ENCODE data around the gene QSOX1. TPM values are rescaled to one million over a fixed set of nuclear protein-coding genes. Genes with fewer than 3 reads are reported as not detected.

The QSOX1 gene
- total RNA-seq, 1 experiment from 2014 or later: 4.7 TPM

DNA sequence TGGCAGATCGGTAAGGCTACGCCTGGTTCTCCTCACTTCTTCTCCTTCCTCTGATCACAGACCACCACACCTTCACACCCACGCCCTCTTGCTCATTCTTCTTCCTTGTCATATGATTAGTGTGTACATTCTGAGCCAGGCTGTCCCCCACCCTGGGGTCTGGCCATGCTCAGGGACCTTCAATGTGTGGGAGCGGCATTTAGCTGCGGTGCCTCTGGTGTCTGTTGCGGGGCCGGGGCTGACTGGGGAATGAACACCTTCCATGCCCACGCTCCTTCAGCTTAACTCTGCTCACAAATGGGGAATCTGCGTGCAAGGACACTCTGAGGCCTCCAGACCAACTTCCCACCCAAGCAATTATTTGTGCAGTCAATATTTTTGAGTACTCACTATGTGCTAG, 29.4 kb downstream of the QSOX1 start:
- Histone ChIP-seq H3K27me3 (ENCODE audit: low read length) (no peaks in the 10 kb centered on the region), H4K20me1 (ENCODE audit: insufficient read depth, low read depth, low read length) (no peaks in the 10 kb centered on the region), H3K27ac (ENCODE audit: low read length) (no peak overlapping the region), H2AFZ (ENCODE audit: low read length) (no peak overlapping the region), H3K36me3 (ENCODE audit: insufficient read depth, low read length) (no peaks in the 10 kb centered on the region), H3K4me2 (ENCODE audit: low read depth, low read length, poor library complexity, severe bottlenecking) (no peak overlapping the region), H3K9me2 (replicated peaks; ENCODE audit: insufficient read depth, low read length) (no peaks in the 10 kb centered on the region), H3K4me3 (ENCODE audit: low read length) (no peak overlapping the region), H3K9me3 (ENCODE audit: low read length) (no peaks in the 10 kb centered on the region), H3K9ac (ENCODE audit: low read length) (no peak overlapping the region), H3K79me2 (ENCODE audit: low read length) (no peaks in the 10 kb centered on the region), H3K4me1 (ENCODE audit: low read length) (no peaks in the 10 kb centered on the region)
- DNase-seq: no peak

DNA sequence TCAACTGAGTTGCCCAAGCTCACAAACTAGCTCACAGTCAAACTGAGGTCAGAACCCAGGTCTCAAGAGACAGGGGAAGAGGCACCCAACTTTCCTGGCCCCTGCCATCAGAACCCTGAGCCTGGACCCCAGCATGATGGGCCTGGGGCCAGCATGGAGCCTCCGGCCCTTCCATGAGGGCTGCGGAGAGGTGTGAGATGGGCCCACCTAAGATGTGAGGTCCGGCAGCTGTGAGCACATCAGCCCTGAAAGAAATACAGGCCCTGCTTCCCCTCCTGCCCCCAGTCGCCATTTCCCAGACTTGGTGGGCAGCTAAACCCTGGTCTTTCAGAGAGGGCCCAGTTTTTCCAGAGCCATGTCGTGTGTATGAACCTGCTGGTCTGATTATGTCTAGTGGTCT, 30.6 kb downstream of the QSOX1 start:
- no peaks in the 10 kb centered on the region for H3K36me3 ChIP-seq (ENCODE audit: insufficient read depth, low read length)
- H3K9me2 ChIP-seq (replicated peaks; ENCODE audit: insufficient read depth, low read length): no peaks in the 10 kb centered on the region
- H3K79me2 ChIP-seq (ENCODE audit: low read length): no peaks in the 10 kb centered on the region
- H3K27ac ChIP-seq (ENCODE audit: low read length): no peak overlapping the region
- H3K4me3 ChIP-seq (ENCODE audit: low read length): no peak overlapping the region
- no peak overlapping the region for H2AFZ ChIP-seq (ENCODE audit: low read length)
- H3K27me3 ChIP-seq (ENCODE audit: low read length): no peaks in the 10 kb centered on the region
- H3K4me2 ChIP-seq (ENCODE audit: low read depth, low read length, poor library complexity, severe bottlenecking): no peak overlapping the region
- H3K9ac ChIP-seq (ENCODE audit: low read length): no peak overlapping the region
- no peak for DNase-seq
- H3K4me1 ChIP-seq (ENCODE audit: low read length): no peaks in the 10 kb centered on the region
- no peaks in the 10 kb centered on the region for H3K9me3 ChIP-seq (ENCODE audit: low read length)
- H4K20me1 ChIP-seq (ENCODE audit: insufficient read depth, low read depth, low read length): no peaks in the 10 kb centered on the region

- no peak overlapping the region for H2AFZ ChIP-seq (ENCODE audit: low read length)
- H3K9me3 ChIP-seq (ENCODE audit: low read length): no peaks in the 10 kb centered on the region
- no peak for DNase-seq
- H3K4me2 ChIP-seq (ENCODE audit: low read depth, low read length, poor library complexity, severe bottlenecking): no peak overlapping the region
- no peaks in the 10 kb centered on the region for H3K4me1 ChIP-seq (ENCODE audit: low read length)
- no peak overlapping the region for H3K27ac ChIP-seq (ENCODE audit: low read length)
- H3K9ac ChIP-seq (ENCODE audit: low read length): no peak overlapping the region
- H3K9me2 ChIP-seq (replicated peaks; ENCODE audit: insufficient read depth, low read length): no peaks in the 10 kb centered on the region
- H3K79me2 ChIP-seq (ENCODE audit: low read length): no peaks in the 10 kb centered on the region
- no peaks in the 10 kb centered on the region for H3K27me3 ChIP-seq (ENCODE audit: low read length)
- H3K36me3 ChIP-seq (ENCODE audit: insufficient read depth, low read length): no peaks in the 10 kb centered on the region
- H3K4me3 ChIP-seq (ENCODE audit: low read length): no peak overlapping the region
- no peaks in the 10 kb centered on the region for H4K20me1 ChIP-seq (ENCODE audit: insufficient read depth, low read depth, low read length)
Measured at GRCh38 chr1:180185971-180186645, 31.4 kb downstream of the QSOX1 start.

GRCh38 chr1:180186831-180187230, 32.2 kb downstream of the QSOX1 start:
- H3K36me3 ChIP-seq (ENCODE audit: insufficient read depth, low read length): no peaks in the 10 kb centered on the region
- no peak overlapping the region for H3K9ac ChIP-seq (ENCODE audit: low read length)
- no peaks in the 10 kb centered on the region for H3K9me2 ChIP-seq (replicated peaks; ENCODE audit: insufficient read depth, low read length)
- DNase-seq: no peak
- H3K9me3 ChIP-seq (ENCODE audit: low read length): no peaks in the 10 kb centered on the region
- no peaks in the 10 kb centered on the region for H3K4me1 ChIP-seq (ENCODE audit: low read length)
- no peaks in the 10 kb centered on the region for H3K27me3 ChIP-seq (ENCODE audit: low read length)
- no peaks in the 10 kb centered on the region for H3K79me2 ChIP-seq (ENCODE audit: low read length)
- H3K4me2 ChIP-seq (ENCODE audit: low read depth, low read length, poor library complexity, severe bottlenecking): no peak overlapping the region
- no peak overlapping the region for H3K4me3 ChIP-seq (ENCODE audit: low read length)
- H3K27ac ChIP-seq (ENCODE audit: low read length): no peak overlapping the region
- no peak overlapping the region for H2AFZ ChIP-seq (ENCODE audit: low read length)
- no peaks in the 10 kb centered on the region for H4K20me1 ChIP-seq (ENCODE audit: insufficient read depth, low read depth, low read length)

DNA sequence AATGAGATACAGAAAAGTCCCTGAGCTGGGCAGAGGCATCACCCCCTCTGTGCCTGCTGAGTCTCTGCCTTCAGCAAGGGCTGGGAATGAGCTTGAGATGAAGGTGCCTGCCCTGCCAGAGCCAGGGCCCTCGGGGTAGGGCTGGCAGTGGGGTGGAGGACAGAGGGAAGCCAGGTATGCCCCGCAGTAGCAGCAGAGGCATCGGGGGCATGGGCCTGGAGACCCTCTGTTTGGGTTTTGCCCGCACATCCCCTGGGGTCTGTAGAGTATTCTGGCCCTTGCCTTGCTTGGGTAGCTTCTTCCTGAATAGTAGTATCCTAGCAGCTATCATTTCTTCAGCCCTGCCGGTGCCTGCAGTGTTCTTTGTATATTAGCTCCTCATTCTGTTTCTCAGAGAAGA, 33.0 kb downstream of the QSOX1 start:
- H3K27ac ChIP-seq (ENCODE audit: low read length): no peak overlapping the region
- no peaks in the 10 kb centered on the region for H3K27me3 ChIP-seq (ENCODE audit: low read length)
- H3K9me2 ChIP-seq (replicated peaks; ENCODE audit: insufficient read depth, low read length): no peaks in the 10 kb centered on the region
- no peak for DNase-seq
- H3K4me2 ChIP-seq (ENCODE audit: low read depth, low read length, poor library complexity, severe bottlenecking): no peak overlapping the region
- H3K79me2 ChIP-seq (ENCODE audit: low read length): no peaks in the 10 kb centered on the region
- no peaks in the 10 kb centered on the region for H3K4me1 ChIP-seq (ENCODE audit: low read length)
- no peaks in the 10 kb centered on the region for H4K20me1 ChIP-seq (ENCODE audit: insufficient read depth, low read depth, low read length)
- H3K9ac ChIP-seq (ENCODE audit: low read length): no peak overlapping the region
- H3K36me3 ChIP-seq (ENCODE audit: insufficient read depth, low read length): no peaks in the 10 kb centered on the region
- no peak overlapping the region for H2AFZ ChIP-seq (ENCODE audit: low read length)
- H3K4me3 ChIP-seq (ENCODE audit: low read length): no peak overlapping the region
- no peaks in the 10 kb centered on the region for H3K9me3 ChIP-seq (ENCODE audit: low read length)

- H4K20me1 ChIP-seq (ENCODE audit: insufficient read depth, low read depth, low read length): no peaks in the 10 kb centered on the region
- no peaks in the 10 kb centered on the region for H3K79me2 ChIP-seq (ENCODE audit: low read length)
- H3K4me1 ChIP-seq (ENCODE audit: low read length): no peaks in the 10 kb centered on the region
- H3K9ac ChIP-seq (ENCODE audit: low read length): no peak overlapping the region
- H3K9me2 ChIP-seq (replicated peaks; ENCODE audit: insufficient read depth, low read length): no peaks in the 10 kb centered on the region
- no peak overlapping the region for H3K4me2 ChIP-seq (ENCODE audit: low read depth, low read length, poor library complexity, severe bottlenecking)
- no peaks in the 10 kb centered on the region for H3K27me3 ChIP-seq (ENCODE audit: low read length)
- peak; percentile 73 for DNase-seq
- H3K4me3 ChIP-seq (ENCODE audit: low read length): no peak overlapping the region
- no peak overlapping the region for H2AFZ ChIP-seq (ENCODE audit: low read length)
- H3K9me3 ChIP-seq (ENCODE audit: low read length): no peaks in the 10 kb centered on the region
- H3K27ac ChIP-seq (ENCODE audit: low read length): no peak overlapping the region
- no peaks in the 10 kb centered on the region for H3K36me3 ChIP-seq (ENCODE audit: insufficient read depth, low read length)
Measured at GRCh38 chr1:180188091-180188506, 33.4 kb downstream of the QSOX1 start.

DNA sequence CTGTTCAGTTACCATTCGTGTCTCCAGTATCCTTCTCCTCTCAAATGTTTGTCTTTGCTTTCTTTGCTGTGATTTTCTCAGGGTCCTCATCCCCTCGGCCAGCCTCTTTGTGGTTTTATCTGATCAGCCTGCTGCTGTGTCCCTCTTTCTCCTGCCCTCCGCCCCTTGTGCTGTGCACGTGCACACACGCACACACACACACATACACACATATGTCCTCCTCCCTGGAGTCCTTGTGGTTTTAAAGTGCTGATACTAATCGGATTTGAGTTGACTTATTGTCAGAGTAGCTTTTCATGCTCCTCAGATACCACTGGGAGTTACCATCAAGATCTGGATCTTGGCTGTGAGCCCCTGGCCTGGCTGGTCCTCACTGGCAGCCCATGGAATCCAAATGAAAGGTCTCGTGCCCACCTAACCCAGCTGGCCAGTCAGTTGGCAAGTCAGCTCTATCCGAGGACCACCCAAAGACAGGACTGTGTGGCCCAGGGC, 34.1 kb downstream of the QSOX1 start:
- Histone ChIP-seq H2AFZ (ENCODE audit: low read length) (no peak overlapping the region), H3K27me3 (ENCODE audit: low read length) (no peaks in the 10 kb centered on the region), H3K4me3 (ENCODE audit: low read length) (no peak overlapping the region), H3K27ac (ENCODE audit: low read length) (no peak overlapping the region), H3K9me3 (ENCODE audit: low read length) (no peaks in the 10 kb centered on the region), H3K9ac (ENCODE audit: low read length) (no peak overlapping the region), H3K79me2 (ENCODE audit: low read length) (no peaks in the 10 kb centered on the region), H3K4me1 (ENCODE audit: low read length) (no peaks in the 10 kb centered on the region), H3K9me2 (replicated peaks; ENCODE audit: insufficient read depth, low read length) (no peaks in the 10 kb centered on the region), H4K20me1 (ENCODE audit: insufficient read depth, low read depth, low read length) (no peaks in the 10 kb centered on the region), H3K4me2 (ENCODE audit: low read depth, low read length, poor library complexity, severe bottlenecking) (no peak overlapping the region), H3K36me3 (ENCODE audit: insufficient read depth, low read length) (no peaks in the 10 kb centered on the region)
- DNase-seq: no peak

DNA sequence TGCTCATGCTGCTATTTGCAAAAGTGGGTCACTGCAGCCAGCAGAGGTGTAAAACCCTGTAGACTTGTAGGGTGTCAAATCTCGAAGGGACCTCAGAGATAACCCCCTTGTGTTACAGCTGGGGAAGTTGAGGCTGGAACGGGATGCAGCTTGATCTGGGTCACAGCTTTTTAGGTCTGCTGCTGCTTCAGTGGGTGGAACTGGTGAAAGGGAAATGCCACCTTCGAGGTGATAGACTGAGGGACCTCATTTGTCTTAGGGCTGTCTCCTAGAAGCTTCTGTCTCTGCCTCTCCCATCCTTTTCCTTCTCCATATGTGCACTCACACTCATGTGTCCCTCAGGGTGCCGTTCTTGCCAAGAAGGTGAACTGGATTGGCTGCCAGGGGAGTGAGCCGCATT, 35.4 kb downstream of the QSOX1 start:
- H3K4me2 ChIP-seq (ENCODE audit: low read depth, low read length, poor library complexity, severe bottlenecking): no peak overlapping the region
- no peaks in the 10 kb centered on the region for H3K79me2 ChIP-seq (ENCODE audit: low read length)
- no peaks in the 10 kb centered on the region for H3K9me3 ChIP-seq (ENCODE audit: low read length)
- no peaks in the 10 kb centered on the region for H3K4me1 ChIP-seq (ENCODE audit: low read length)
- no peak for DNase-seq
- no peak overlapping the region for H2AFZ ChIP-seq (ENCODE audit: low read length)
- no peak overlapping the region for H3K9ac ChIP-seq (ENCODE audit: low read length)
- no peaks in the 10 kb centered on the region for H3K9me2 ChIP-seq (replicated peaks; ENCODE audit: insufficient read depth, low read length)
- H4K20me1 ChIP-seq (ENCODE audit: insufficient read depth, low read depth, low read length): no peaks in the 10 kb centered on the region
- no peaks in the 10 kb centered on the region for H3K27me3 ChIP-seq (ENCODE audit: low read length)
- H3K36me3 ChIP-seq (ENCODE audit: insufficient read depth, low read length): no peaks in the 10 kb centered on the region
- no peak overlapping the region for H3K27ac ChIP-seq (ENCODE audit: low read length)
- no peak overlapping the region for H3K4me3 ChIP-seq (ENCODE audit: low read length)

All from Karpas-422 (cell line).